ENCODE measurements around the gene PLSCR4.

DNA sequence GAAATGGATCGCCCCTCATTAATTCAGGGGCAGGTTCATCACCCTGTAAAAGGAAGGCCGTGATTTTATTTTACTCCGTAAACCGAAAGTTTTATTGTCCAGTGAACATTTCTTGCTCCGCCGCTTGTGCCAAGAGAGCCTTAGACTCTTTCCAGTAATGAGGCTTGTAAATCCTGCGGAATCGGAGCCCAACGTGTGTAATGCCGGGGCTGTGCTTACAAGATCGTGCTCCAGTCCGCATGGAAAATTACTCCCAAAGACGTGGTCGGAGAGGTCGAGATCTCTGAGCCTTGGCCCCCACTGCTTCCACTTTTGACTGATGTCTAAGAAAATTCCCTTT, 89.3 kb downstream of the PLSCR4 start:
- TF ChIP-seq, protein P1, sequence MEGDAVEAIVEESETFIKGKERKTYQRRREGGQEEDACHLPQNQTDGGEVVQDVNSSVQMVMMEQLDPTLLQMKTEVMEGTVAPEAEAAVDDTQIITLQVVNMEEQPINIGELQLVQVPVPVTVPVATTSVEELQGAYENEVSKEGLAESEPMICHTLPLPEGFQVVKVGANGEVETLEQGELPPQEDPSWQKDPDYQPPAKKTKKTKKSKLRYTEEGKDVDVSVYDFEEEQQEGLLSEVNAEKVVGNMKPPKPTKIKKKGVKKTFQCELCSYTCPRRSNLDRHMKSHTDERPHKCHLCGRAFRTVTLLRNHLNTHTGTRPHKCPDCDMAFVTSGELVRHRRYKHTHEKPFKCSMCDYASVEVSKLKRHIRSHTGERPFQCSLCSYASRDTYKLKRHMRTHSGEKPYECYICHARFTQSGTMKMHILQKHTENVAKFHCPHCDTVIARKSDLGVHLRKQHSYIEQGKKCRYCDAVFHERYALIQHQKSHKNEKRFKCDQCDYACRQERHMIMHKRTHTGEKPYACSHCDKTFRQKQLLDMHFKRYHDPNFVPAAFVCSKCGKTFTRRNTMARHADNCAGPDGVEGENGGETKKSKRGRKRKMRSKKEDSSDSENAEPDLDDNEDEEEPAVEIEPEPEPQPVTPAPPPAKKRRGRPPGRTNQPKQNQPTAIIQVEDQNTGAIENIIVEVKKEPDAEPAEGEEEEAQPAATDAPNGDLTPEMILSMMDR (IDR thresholded peaks at IDR 0.05): no peak
- TF ChIP-seq EZH2phosphoT487 (IDR thresholded peaks at IDR 0.05) (no peak), EZH2 (IDR thresholded peaks at IDR 0.05) (no peak)
